Fibroblast of lung (primary cell): ENCODE results near the gene ITPRIPL2. TPM values are rescaled to one million over a fixed set of nuclear protein-coding genes. Genes with fewer than 3 reads are reported as not detected.

ENCODE experiments used
- DNase-seq, 2 donors: peaks; one replicate each; pipeline versions ENCODE4 v3.0.0 to v3.0.0-alpha.2; 2010; ENCODE audit warnings: low read depth in 2 of 2
- H2AFZ ChIP-seq: 2 replicates; pipeline ENCODE4 v1.5.1; 2012; ENCODE audit warnings: low read length, control low read depth, inconsistent platforms
- H3K27ac ChIP-seq: 2 replicates; pipeline ENCODE4 v1.5.1; 2011; ENCODE audit warnings: low read length, control low read depth; ENCODE audit not compliant: insufficient read depth
- H3K27me3 ChIP-seq: 2 replicates; pipeline ENCODE4 v1.5.1; 2011; ENCODE audit warnings: mild to moderate bottlenecking, low read length; ENCODE audit not compliant: control insufficient read depth, insufficient read depth
- H3K36me3 ChIP-seq: 2 replicates; pipeline ENCODE4 v1.5.1; 2011; ENCODE audit warnings: low read length; ENCODE audit not compliant: control insufficient read depth, insufficient read depth
- H3K4me1 ChIP-seq: 2 replicates; pipeline ENCODE4 v1.5.1; 2011; ENCODE audit warnings: low read length; ENCODE audit not compliant: control insufficient read depth, insufficient read depth; ENCODE audit errors: extremely low read depth
- H3K4me2 ChIP-seq: 2 replicates; pipeline ENCODE4 v1.5.1; 2011; ENCODE audit warnings: low read length, control low read depth; ENCODE audit not compliant: insufficient read depth; ENCODE audit errors: extremely low read depth
- H3K4me3 ChIP-seq, 4 experiments: fragments of 200-600 bp in 1 of 4; sonication (generic) in 1 of 4; replicated peaks in 1 of 4; 2 replicates each; pipeline ENCODE4 v1.5.1; 2011 to 2016; ENCODE audit warnings: low read length in 4 of 4, low read depth in 3 of 4, mild to moderate bottlenecking in 3 of 4, control low read depth in 2 of 4, inconsistent platforms in 1 of 4, mixed read lengths in 1 of 4; ENCODE audit not compliant: insufficient read depth in 1 of 4; ENCODE audit errors: control extremely low read depth in 1 of 4
- H3K79me2 ChIP-seq: 2 replicates; pipeline ENCODE4 v1.5.1; 2012; ENCODE audit warnings: mild to moderate bottlenecking, low read length, inconsistent platforms; ENCODE audit not compliant: control insufficient read depth, insufficient read depth
- H3K9ac ChIP-seq: 2 replicates; pipeline ENCODE4 v1.5.1; 2011; ENCODE audit warnings: mild to moderate bottlenecking, low read length, control low read depth; ENCODE audit not compliant: insufficient read depth
- H3K9me3 ChIP-seq: 2 replicates; pipeline ENCODE4 v1.5.1; 2012; ENCODE audit warnings: low read depth, low read length; ENCODE audit not compliant: control insufficient read depth, insufficient read depth
- H4K20me1 ChIP-seq: 2 replicates; pipeline ENCODE4 v1.5.1; 2011; ENCODE audit warnings: low read length; ENCODE audit not compliant: control insufficient read depth, insufficient read depth; ENCODE audit errors: extremely low read depth
- CTCF ChIP-seq, 2 donors: IDR thresholded peaks in 1 of 2; conservative IDR thresholded peaks in 1 of 2; 1 replicate in 1 of 2; 2 replicates in 1 of 2; pipeline ENCODE4 v1.5.1; 2011 to 2012; ENCODE audit warnings: low read length in 2 of 2, control low read depth in 1 of 2, inconsistent platforms in 1 of 2, low read depth in 1 of 2, mild to moderate bottlenecking in 1 of 2
- EZH2 ChIP-seq: IDR thresholded peaks from 2 replicates; pipeline ENCODE4 v1.5.1; 2012; ENCODE audit warnings: low read length, control low read depth, mild to moderate bottlenecking; ENCODE audit errors: missing control alignments
- polyA plus RNA-seq, 2 donors: library from polyadenylated mRNA; depleted of rRNA in 1 of 2; stranded (reverse) in 1 of 2; unstranded in 1 of 2; fragments of >200 nt; gene quantifications; 2 replicates each; pipeline ENCODE4 v1.2.1, GENCODE V29; 2011 to 2012; ENCODE audit warnings: missing spikeins in 1 of 2
- total RNA-seq: library from RNA; depleted of rRNA; stranded (reverse); fragments of >200 nt; gene quantifications from 2 replicates; pipeline ENCODE4 v1.2.1, GENCODE V29; 2014

The ITPRIPL2 gene
- total and polyA plus RNA-seq, 2 donors (not counting 1 experiment from before 2014, with no cell fraction given) = 23.1 to 42.1 TPM

GRCh38 chr16:19093631-19094541 is 19.9 kb upstream of the ITPRIPL2 start:
- Histone ChIP-seq H3K27ac (no peak overlapping the region), H2AFZ (no peak overlapping the region), H3K4me1 (no peaks in the 10 kb centered on the region), H4K20me1 (no peaks in the 10 kb centered on the region), H3K9me3 (no peaks in the 10 kb centered on the region), H3K4me2 (no peak overlapping the region), H3K9ac (no peak overlapping the region), H3K79me2 (no peaks in the 10 kb centered on the region), H3K27me3 (no peaks in the 10 kb centered on the region), H3K4me3 (no peak overlapping the region), H3K36me3 (no peaks in the 10 kb centered on the region)
- DNase-seq = no peak
- TF ChIP-seq EZH2 (no peak), CTCF (conservative IDR thresholded peaks at IDR 0.05 in 1 of 2, IDR thresholded peaks at IDR 0.05 in 1 of 2; ENCODE audit: low read depth in 1 of 2, low read length in 2 of 2) (no peak)

GRCh38 chr16:19094542-19095365 is 19.0 kb upstream of the ITPRIPL2 start:
- Histone ChIP-seq H3K27ac (no peak overlapping the region), H3K4me1 (no peaks in the 10 kb centered on the region), H3K4me2 (no peak overlapping the region), H3K36me3 (no peaks in the 10 kb centered on the region), H3K27me3 (no peaks in the 10 kb centered on the region), H3K4me3 (no peak overlapping the region), H3K9ac (no peak overlapping the region), H3K9me3 (no peaks in the 10 kb centered on the region), H4K20me1 (no peaks in the 10 kb centered on the region), H2AFZ (no peak overlapping the region), H3K79me2 (no peaks in the 10 kb centered on the region)
- TF ChIP-seq CTCF (conservative IDR thresholded peaks at IDR 0.05 in 1 of 2, IDR thresholded peaks at IDR 0.05 in 1 of 2; ENCODE audit: low read depth in 1 of 2, low read length in 2 of 2) (peak in 1 of 2 donors; percentile 10), EZH2 (no peak)
- DNase-seq = peak in 1 of 2 donors; percentile 28

DNA sequence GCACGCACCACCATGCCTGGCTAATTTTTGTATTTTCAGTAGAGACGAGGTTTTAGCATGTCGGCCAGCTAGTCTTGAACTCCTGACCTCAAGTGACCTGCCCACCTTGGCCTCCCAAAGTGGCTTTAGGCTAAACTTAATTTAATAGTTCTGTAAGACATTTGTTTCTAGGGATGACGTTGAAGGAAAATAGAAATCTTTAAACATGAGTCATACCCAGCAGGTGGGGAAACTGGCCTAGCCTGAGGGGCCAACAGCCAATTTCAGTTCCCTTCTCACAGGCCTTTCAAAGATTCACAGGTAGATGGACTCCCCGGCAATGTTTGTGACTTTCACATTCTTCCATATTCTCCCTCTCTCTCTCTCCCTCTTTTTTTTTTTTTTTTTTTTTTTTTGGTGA is 18.1 kb upstream of the ITPRIPL2 start:
- H3K9ac ChIP-seq = no peak overlapping the region

More for the DNA sequence above, 18.1 kb upstream of the ITPRIPL2 start:
- Histone ChIP-seq H3K36me3 (no peaks in the 10 kb centered on the region), H2AFZ (no peak overlapping the region), H3K9me3 (no peaks in the 10 kb centered on the region), H3K27me3 (no peaks in the 10 kb centered on the region), H3K4me3 (no peak overlapping the region), H3K4me2 (no peak overlapping the region), H3K4me1 (no peaks in the 10 kb centered on the region), H3K79me2 (no peaks in the 10 kb centered on the region), H4K20me1 (no peaks in the 10 kb centered on the region), H3K27ac (no peak overlapping the region)
- TF ChIP-seq EZH2 (no peak), CTCF (conservative IDR thresholded peaks at IDR 0.05 in 1 of 2, IDR thresholded peaks at IDR 0.05 in 1 of 2; ENCODE audit: low read depth in 1 of 2, low read length in 2 of 2) (no peak)
- peak in 1 of 2 donors; percentile 24 for DNase-seq
